Measurements from ENCODE around the gene CACNB2. TPM values are rescaled to one million over a fixed set of nuclear protein-coding genes. Genes with fewer than 3 reads are reported as not detected.

Gene CACNB2
- total RNA-seq, 2 experiments from 2014 or later: not detected

DNA sequence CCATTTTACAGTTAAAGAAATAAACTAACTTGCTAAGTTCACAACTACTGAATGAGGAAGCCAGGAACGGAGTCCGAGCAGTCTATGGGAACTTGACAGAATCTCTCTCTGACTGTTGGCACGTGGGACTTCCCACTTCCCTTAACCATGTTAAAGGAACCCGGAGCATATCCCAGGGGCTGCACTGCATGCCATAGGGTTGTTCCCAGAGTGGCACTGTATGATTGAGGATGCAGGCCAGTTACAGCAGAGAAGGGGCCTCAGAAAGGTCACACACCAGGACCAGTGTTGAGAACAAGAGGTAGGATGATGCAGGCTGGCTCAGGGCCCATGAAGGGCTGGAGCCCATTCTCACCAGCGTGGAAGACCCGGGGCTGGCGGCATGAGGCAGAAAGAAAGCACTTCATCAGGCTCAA is 309.4 kb downstream of the CACNB2 start:
- H3K9me3 Mint-ChIP-seq (ENCODE audit: low read depth): no peaks in the 10 kb centered on the region
- intact Hi-C loops (cut with DNase I, micrococcal nuclease): no loop called here
- no peak for ATAC-seq
- no peaks in the 10 kb centered on the region for H3K4me1 Mint-ChIP-seq
- H3K4me3 Mint-ChIP-seq: no peak overlapping the region
- POLR2A ChIA-PET: no interaction called here
- no peak overlapping the region for H3K27ac Mint-ChIP-seq
- CTCF ChIA-PET: interaction anchor here (1.0 kb wide), 1 partner anchor 17 kb away, joined by 3 read pairs; no protein-coding TSS in a partner anchor
- peaks cover 6% of the 10 kb centered on the region for H3K27me3 Mint-ChIP-seq
- H3K36me3 Mint-ChIP-seq (ENCODE audit: low read depth): no peaks in the 10 kb centered on the region
- no peak for DNase-seq

DNA sequence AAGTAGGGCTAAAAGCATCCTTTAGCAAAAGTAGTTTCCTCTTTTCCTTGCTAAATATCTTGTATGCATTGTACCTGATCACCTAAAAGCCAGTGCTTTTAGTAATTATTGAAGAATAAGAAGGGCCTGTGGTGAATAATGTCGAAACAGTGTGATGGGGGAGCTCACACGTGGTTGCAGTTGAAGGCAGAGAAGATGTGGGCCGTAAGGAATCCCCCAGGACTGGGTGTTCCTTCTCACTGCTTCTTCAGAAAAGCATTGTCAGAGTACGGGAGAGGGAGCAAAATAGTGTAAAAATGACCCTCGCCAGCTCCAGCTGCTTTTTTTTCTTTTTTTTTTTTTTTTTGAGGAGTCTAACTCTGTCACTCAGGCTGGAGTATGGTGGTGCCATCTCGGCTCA is 310.1 kb downstream of the CACNB2 start:
- Mint-ChIP-seq H3K27me3 (peaks cover 6% of the 10 kb centered on the region), H3K27ac (no peak overlapping the region), H3K9me3 (ENCODE audit: low read depth) (no peaks in the 10 kb centered on the region), H3K36me3 (ENCODE audit: low read depth) (no peaks in the 10 kb centered on the region), H3K4me3 (no peak overlapping the region), H3K4me1 (no peaks in the 10 kb centered on the region)
- intact Hi-C loops (cut with DNase I, micrococcal nuclease): no loop called here
- DNase-seq: no peak
- CTCF ChIA-PET: no interaction called here
- POLR2A ChIA-PET: no interaction called here
- no peak for ATAC-seq

DNA sequence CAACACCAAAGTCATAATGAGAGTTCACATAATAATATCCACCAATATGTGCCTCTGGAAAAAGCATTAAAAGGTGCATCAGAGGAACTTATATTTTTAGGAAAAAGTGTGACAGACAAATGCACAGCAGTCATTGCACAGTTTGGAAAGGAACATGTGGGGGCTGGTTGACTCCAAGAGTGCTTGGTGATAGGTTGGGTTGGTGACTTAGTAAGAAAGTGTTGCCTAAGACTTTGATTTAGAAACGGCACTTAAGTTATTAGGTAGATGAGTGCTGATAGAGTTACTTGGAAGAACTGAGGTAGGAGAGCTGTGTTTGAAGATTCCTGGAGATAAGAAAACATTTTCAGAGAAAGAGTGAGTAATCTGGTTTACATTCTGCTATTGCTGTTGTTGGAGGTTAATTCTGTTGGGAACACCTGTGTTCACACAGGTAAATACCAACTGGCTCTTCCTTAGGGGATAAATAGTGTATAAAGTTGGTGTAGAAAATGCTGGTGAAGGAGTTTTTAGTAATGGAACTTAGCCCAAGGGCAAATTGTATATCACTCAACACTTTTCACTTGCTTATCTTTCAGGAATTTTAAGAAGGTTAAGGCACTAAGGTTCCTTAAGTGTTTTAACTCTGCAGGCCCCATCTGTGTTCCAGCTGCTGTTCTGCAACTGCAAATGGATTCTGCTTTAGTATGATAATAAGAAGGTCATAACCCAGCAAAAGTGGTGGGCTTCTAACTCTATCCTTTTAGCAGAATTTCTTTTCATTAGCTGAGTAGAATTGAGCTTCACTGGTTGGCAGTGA is 315.1 kb downstream of the CACNB2 start:
- no peak for ATAC-seq
- Mint-ChIP-seq H3K4me1 (no peaks in the 10 kb centered on the region), H3K9me3 (ENCODE audit: low read depth) (no peaks in the 10 kb centered on the region), H3K36me3 (ENCODE audit: low read depth) (no peaks in the 10 kb centered on the region), H3K4me3 (no peak overlapping the region), H3K27me3 (no peaks in the 10 kb centered on the region), H3K27ac (no peak overlapping the region)
- no peak for DNase-seq
- ChIA-PET POLR2A (no interaction called here), CTCF (no interaction called here)
- intact Hi-C loops (cut with DNase I, micrococcal nuclease): no loop called here

DNA sequence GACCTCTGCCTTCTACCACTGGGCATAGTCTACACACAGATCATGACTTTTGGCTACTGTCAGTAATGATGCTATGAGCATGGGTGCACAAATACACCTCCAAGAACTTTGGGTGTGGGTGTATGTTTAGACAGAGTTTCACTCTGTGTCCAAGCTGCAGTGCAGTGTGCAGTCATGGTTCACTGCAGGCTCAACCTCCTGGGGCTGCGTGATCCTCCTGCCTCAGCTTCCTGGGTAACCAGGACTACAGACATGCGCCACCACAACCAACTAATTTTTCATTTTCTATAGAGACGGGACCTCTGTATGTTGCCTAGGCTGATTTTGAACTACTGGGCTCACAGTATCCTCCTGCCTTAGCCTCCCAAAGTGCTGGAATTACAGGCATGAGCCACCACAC is 316.8 kb downstream of the CACNB2 start:
- Mint-ChIP-seq H3K27ac (no peak overlapping the region), H3K4me3 (no peak overlapping the region), H3K36me3 (ENCODE audit: low read depth) (no peaks in the 10 kb centered on the region), H3K4me1 (no peaks in the 10 kb centered on the region), H3K9me3 (ENCODE audit: low read depth) (no peaks in the 10 kb centered on the region), H3K27me3 (no peaks in the 10 kb centered on the region)
- ChIA-PET CTCF (no interaction called here), POLR2A (no interaction called here)
- intact Hi-C loops (cut with DNase I, micrococcal nuclease): no loop called here
- DNase-seq (no peak), ATAC-seq (no peak)

DNA sequence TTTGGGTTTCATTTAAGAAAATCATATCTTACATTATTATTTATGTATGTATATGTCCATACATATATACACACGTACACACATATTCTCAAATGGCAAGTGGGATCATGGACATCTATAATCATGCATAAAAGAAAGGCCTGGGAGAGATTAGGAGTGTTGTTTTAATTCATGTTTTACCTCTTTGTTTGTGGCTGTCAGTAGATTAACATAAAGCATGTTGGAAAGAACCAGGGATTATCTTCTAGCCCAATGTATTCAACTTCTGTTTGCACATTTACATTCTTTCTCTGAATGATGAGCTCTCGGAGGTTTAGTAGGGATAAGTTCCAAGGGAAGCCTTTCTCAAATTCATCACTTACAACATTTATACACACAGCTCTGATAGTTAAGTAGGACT is 319.8 kb downstream of the CACNB2 start:
- intact Hi-C loops (cut with DNase I, micrococcal nuclease): no loop called here
- Mint-ChIP-seq H3K4me1 (no peaks in the 10 kb centered on the region), H3K27ac (no peak overlapping the region), H3K4me3 (no peak overlapping the region), H3K27me3 (no peaks in the 10 kb centered on the region), H3K36me3 (ENCODE audit: low read depth) (no peaks in the 10 kb centered on the region), H3K9me3 (ENCODE audit: low read depth) (no peaks in the 10 kb centered on the region)
- DNase-seq (no peak), ATAC-seq (no peak)
- ChIA-PET POLR2A (no interaction called here), CTCF (no interaction called here)

DNA sequence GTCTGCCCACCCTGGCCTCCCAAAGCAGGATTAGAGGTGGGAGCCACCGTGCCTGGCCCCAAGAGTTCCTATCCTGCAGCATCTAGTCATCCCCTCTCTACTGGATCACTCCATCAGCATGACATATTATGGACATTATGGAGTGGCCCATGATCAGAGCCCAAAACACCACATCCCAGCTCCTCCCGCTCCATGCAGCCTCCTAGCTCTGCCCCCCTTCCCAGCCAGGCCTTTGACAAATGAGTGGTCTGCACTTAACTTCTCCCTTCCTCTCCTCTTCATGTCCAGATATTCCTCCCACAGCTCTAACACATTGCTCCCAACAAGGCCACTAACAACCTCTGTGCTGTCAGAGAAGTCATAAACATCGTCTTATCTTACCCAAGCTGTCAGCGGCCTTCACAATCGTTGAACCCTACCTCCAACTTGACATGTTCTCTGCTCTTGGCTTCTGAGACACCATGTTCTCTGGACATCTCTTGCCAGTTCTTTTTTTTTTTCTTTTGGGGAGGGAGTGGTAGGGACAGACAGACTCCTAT is 323.5 kb downstream of the CACNB2 start:
- H3K4me3 Mint-ChIP-seq: no peak overlapping the region
- DNase-seq (no peak), ATAC-seq (no peak)
- POLR2A ChIA-PET: no interaction called here
- no peaks in the 10 kb centered on the region for H3K4me1 Mint-ChIP-seq
- H3K36me3 Mint-ChIP-seq (ENCODE audit: low read depth): no peaks in the 10 kb centered on the region
- H3K27me3 Mint-ChIP-seq: no peaks in the 10 kb centered on the region
- CTCF ChIA-PET: interaction anchor here (0.6 kb wide), 1 partner anchor 7 kb away, joined by 3 read pairs; no protein-coding TSS in a partner anchor
- intact Hi-C loops (cut with DNase I, micrococcal nuclease): no loop called here
- no peak overlapping the region for H3K27ac Mint-ChIP-seq
- no peaks in the 10 kb centered on the region for H3K9me3 Mint-ChIP-seq (ENCODE audit: low read depth)

DNA sequence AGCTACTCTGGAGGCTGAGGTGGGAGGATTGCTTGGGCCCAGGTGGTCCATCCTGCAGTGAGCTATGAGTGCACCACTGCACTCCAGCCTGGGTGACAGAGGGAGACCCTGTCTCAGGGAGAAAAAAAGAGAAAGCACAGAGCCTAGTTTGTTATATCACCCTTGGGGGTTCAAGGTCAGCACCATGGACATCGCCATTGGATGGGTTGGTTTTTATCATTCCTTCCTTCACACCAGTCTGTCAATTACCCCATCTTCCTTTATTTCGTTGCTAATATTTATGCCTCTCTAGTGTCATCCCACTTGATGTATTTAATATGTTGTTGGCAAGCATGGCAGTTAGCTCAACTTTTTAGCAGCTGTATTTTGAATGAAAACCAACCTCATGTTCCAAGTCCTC is 328.9 kb downstream of the CACNB2 start:
- ATAC-seq: no peak
- intact Hi-C loops (cut with DNase I, micrococcal nuclease): no loop called here
- CTCF ChIA-PET: no interaction called here

DNA sequence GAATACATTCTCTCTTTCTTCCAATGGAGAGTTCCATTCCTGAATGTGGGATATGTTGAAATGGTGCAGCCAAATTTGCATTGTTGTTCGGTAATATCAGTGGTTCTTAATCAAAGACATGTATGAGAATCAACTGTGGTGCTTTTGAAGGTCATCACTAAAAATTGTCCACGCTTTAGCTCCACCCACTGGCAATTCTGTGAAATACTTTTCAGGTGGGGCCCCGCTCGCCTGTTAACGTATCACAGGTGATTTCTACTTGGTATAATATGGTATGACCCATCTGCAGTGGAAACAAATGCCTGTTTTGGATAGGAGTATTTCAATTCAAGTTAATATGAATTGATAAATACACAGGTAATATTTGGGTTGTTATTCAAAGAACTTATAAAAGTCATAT is 332.8 kb downstream of the CACNB2 start:
- peaks cover 4% of the 10 kb centered on the region for H3K27me3 Mint-ChIP-seq
- DNase-seq (peak; percentile 10), ATAC-seq (no peak)
- POLR2A ChIA-PET: no interaction called here
- no peak overlapping the region for H3K27ac Mint-ChIP-seq
- intact Hi-C loops (cut with DNase I, micrococcal nuclease): no loop called here
- H3K4me1 Mint-ChIP-seq: peaks cover 3% of the 10 kb centered on the region
- no peaks in the 10 kb centered on the region for H3K9me3 Mint-ChIP-seq (ENCODE audit: low read depth)
- CTCF ChIA-PET: no interaction called here
- H3K4me3 Mint-ChIP-seq: no peak overlapping the region
- H3K36me3 Mint-ChIP-seq (ENCODE audit: low read depth): no peaks in the 10 kb centered on the region

More for the DNA sequence above, 328.9 kb downstream of the CACNB2 start:
- DNase-seq: no peak
- Mint-ChIP-seq H3K4me3 (no peak overlapping the region), H3K9me3 (ENCODE audit: low read depth) (no peaks in the 10 kb centered on the region), H3K27me3 (no peaks in the 10 kb centered on the region), H3K27ac (no peak overlapping the region), H3K36me3 (ENCODE audit: low read depth) (no peaks in the 10 kb centered on the region), H3K4me1 (peaks cover 3% of the 10 kb centered on the region)
- POLR2A ChIA-PET: no interaction called here

DNA sequence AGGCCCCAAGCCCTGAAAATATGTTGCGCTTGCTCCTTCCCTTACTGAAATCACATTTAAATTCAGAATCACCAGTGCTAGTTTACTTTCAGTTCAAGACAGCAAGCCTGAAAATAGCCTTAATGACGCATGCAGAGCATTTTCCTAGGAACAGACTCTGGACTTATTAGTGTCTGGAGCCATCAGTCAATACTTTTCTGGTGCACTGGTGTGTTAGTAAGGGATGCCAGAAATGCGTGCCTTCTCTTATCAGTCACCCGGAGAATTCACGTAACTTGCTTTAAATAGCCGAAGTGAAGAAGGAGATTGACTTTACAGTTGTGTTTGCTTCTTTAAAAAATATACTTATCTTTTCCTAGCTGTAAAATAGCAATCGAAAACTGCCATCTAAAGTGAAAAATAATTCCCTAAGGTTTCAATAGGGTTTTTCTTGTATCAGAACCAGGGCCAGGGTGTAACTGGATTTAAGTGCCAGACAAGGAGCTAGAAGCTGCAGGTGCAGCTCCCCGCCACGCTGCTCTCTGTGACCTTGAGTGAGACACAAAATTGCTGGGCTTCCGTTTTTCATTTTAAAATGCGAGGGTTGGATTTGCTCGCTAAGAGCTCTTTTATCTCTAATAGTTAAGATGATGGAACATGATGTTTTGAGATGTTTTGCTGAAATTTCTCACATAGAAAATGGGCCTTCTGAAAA is 333.3 kb downstream of the CACNB2 start:
- Mint-ChIP-seq H3K27ac (no peak overlapping the region), H3K36me3 (ENCODE audit: low read depth) (no peaks in the 10 kb centered on the region), H3K4me3 (no peak overlapping the region), H3K4me1 (peaks cover 3% of the 10 kb centered on the region), H3K27me3 (peaks cover 4% of the 10 kb centered on the region), H3K9me3 (ENCODE audit: low read depth) (no peaks in the 10 kb centered on the region)
- POLR2A ChIA-PET: no interaction called here
- no peak for DNase-seq
- CTCF ChIA-PET: no interaction called here
- no peak for ATAC-seq
- intact Hi-C loops (cut with DNase I, micrococcal nuclease): no loop called here

DNA sequence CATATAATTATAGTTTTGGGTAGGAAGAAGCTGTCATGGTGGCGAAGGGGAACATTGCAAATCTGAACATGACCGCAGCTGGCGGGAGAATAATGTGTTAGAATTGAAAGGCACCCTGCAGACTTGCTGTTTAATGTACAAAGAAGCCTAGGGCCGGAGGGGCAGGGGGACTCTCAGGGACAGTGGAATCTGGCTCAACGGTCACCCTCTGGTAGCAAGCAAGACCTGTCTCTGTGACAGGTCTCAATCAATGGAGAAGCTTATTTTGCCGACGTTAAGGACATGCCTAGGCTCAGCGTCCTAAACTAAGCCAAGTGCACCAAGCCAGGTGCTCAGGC is 333.9 kb downstream of the CACNB2 start:
- H3K4me3 Mint-ChIP-seq: no peak overlapping the region
- ATAC-seq: no peak
- DNase-seq: no peak
- H3K27ac Mint-ChIP-seq: no peak overlapping the region
- no peaks in the 10 kb centered on the region for H3K36me3 Mint-ChIP-seq (ENCODE audit: low read depth)
- H3K9me3 Mint-ChIP-seq (ENCODE audit: low read depth): no peaks in the 10 kb centered on the region
- peaks cover 4% of the 10 kb centered on the region for H3K27me3 Mint-ChIP-seq
- intact Hi-C loops (cut with DNase I, micrococcal nuclease): no loop called here
- CTCF ChIA-PET: no interaction called here
- POLR2A ChIA-PET: no interaction called here
- peaks cover 3% of the 10 kb centered on the region for H3K4me1 Mint-ChIP-seq

DNA sequence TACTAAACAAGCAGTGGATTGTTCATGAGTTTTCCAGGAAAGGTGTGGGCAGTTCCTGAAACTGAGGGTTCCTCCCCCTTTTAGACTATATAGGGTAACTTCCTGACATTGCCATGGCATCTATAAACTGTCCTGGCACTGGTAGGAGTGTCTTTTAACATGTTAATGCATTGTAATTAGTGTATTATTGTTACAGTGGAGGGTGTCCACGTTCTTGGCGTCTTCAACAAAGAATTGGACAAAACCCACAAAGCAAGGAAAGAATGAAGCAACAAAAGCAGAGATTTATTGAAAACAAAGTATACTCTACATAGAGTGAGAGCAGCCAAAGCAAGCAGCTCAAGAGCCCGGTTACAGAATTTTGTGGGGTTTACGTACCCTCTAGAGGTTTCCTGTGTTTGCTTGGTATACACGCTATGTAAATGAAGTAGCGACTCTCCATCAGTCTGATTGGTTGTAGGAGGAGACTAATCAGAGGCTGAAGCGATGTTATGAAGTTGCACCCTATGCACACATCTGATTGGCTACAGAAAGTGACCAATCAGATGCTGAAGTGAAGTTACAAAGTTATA is 335.9 kb downstream of the CACNB2 start:
- H3K27ac Mint-ChIP-seq: no peak overlapping the region
- H3K4me3 Mint-ChIP-seq: no peak overlapping the region
- ChIA-PET POLR2A (no interaction called here), CTCF (interaction anchor here (0.6 kb wide), 1 partner anchor 40 kb away, joined by 3 read pairs; no protein-coding TSS in a partner anchor)
- no peaks in the 10 kb centered on the region for H3K9me3 Mint-ChIP-seq (ENCODE audit: low read depth)
- intact Hi-C loops (cut with DNase I, micrococcal nuclease): no loop called here
- H3K27me3 Mint-ChIP-seq: peaks cover 4% of the 10 kb centered on the region
- no peak for ATAC-seq
- peaks cover 3% of the 10 kb centered on the region for H3K4me1 Mint-ChIP-seq
- peak; percentile 15 for DNase-seq
- H3K36me3 Mint-ChIP-seq (ENCODE audit: low read depth): no peaks in the 10 kb centered on the region

DNA sequence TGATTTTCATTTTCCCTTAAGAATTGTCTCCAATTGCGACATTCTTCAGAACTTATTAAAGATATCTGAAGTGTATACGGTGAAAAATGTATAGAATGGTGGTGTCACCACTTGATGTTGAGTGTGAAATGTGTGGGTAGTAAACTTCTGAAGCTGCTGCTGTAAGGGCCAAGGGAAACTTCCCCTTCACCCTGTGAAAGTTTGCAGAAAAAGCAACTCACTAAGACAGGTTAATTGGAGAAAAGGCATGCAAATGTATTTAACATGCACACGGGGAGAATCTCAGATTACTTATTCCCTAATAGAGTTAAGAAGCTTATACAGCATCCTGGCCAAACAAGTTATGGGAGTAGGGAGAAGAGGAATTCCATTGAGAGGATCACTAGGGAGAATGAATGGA is 338.1 kb downstream of the CACNB2 start:
- Mint-ChIP-seq H3K27me3 (peaks cover 4% of the 10 kb centered on the region), H3K4me1 (no peaks in the 10 kb centered on the region), H3K4me3 (no peak overlapping the region), H3K36me3 (ENCODE audit: low read depth) (no peaks in the 10 kb centered on the region), H3K27ac (no peak overlapping the region), H3K9me3 (ENCODE audit: low read depth) (no peaks in the 10 kb centered on the region)
- DNase-seq: no peak
- CTCF ChIA-PET: no interaction called here
- intact Hi-C loops (cut with DNase I, micrococcal nuclease): no loop called here
- ATAC-seq: no peak
- POLR2A ChIA-PET: no interaction called here

All from activated CD4-positive, alpha-beta T cell treated with anti-CD3 and anti-CD28 coated beads for 36 hours (primary cell).